Right cardiac atrium (tissue), 5 donors: ENCODE results near the gene LCE2D. TPM values are rescaled to one million over a fixed set of nuclear protein-coding genes. Genes with fewer than 3 reads are reported as not detected.
"Not testable (repeated sequence)": the region's sequence is repeated elsewhere in the genome, so short reads cannot be mapped to it uniquely, and the experiment has no call there.

Experiments
- ATAC-seq, 2 donors: fragments of 200-7000 bp; cut with Tn5 transposase; one replicate each; pipeline versions ENCODE4 v1.8.0 to v1.9.1; 2020; ENCODE audit warnings: moderate library complexity in 2 of 2, mild to moderate bottlenecking in 1 of 2
- DNase-seq, 3 donors: peaks; one replicate each; pipeline ENCODE4 v3.0.0-alpha.2; 2020
- H3K27ac ChIP-seq: one replicate; pipeline ENCODE4 v1.5.1; 2013; ENCODE audit warnings: mild to moderate bottlenecking, low read length, control low read depth, moderate library complexity
- H3K27me3 ChIP-seq: one replicate; pipeline ENCODE4 v1.6.1; 2013; ENCODE audit not compliant: control insufficient read depth, insufficient read depth
- H3K4me1 ChIP-seq: one replicate; pipeline ENCODE4 v1.6.1; 2013; ENCODE audit warnings: low read length; ENCODE audit not compliant: control insufficient read depth, insufficient read depth
- H3K4me3 ChIP-seq: one replicate; pipeline ENCODE4 v1.5.1; 2013; ENCODE audit warnings: low read length, control low read depth
- H3K9me3 ChIP-seq: one replicate; pipeline ENCODE4 v1.6.1; 2013; ENCODE audit warnings: low read length; ENCODE audit not compliant: control insufficient read depth
- WGBS: extraction: QIAGEN DNeasy Blood & Tissue Kit; methylation state at CpG from one replicate; pipeline ENCODE4 v1.1.7; 2013; 5-methylcytosine and 5-hydroxymethylcytosine counted together
- intact Hi-C, 4 donors: fragments of 100-400 bp; cut with DNase I; formaldehyde crosslinking; loops; one replicate each; pipeline versions ENCODE4 v1.11.0 to v1.14.0; 2022 to 2023
- polyA plus RNA-seq: library from polyadenylated mRNA; stranded (reverse); fragments of 200-250 nt; gene quantifications from one replicate; pipeline ENCODE4 v1.2.3, GENCODE V29; 2013
- total RNA-seq, 4 donors: library from RNA; stranded (reverse); fragmentation: NEBNext Ultra II Directional; extraction: Animal tissue kit (Norgen Biotek cat#: 25700); gene quantifications; one replicate each; pipeline ENCODE4 v1.2.1, GENCODE V29; 2021
- donor health status: healthy with polysubstance abuse.
- donor health status: DM: no; HTN: yes; CAD: no.
- donor health status: DM: no; HTN: no; CAD: no.
- donor health status: DM: no; HTN: yes; CAD: no; lungs with severe emphysema.
- donor health status: DM: yes; HTN: yes; CAD: no.

LCE2D gene
- total and polyA plus RNA-seq, 5 donors, result not detected

- DNase-seq (no peak), ATAC-seq (no peak)
- H3K4me3 ChIP-seq, result no peak overlapping the region
- H3K27me3 ChIP-seq, result no peaks in the 10 kb centered on the region
- H3K9me3 ChIP-seq, result no peaks in the 10 kb centered on the region
- WGBS, result 30% methylated on average over 10 of the region's 10 CpGs
- no peaks in the 10 kb centered on the region for H3K4me1 ChIP-seq
- intact Hi-C loops, result no loop called here
- H3K27ac ChIP-seq, result no peak overlapping the region
Measured at GRCh38 chr1:152654110-152654509, 9.1 kb upstream of the LCE2D start.

- no peak for ATAC-seq
Measured at GRCh38 chr1:152656459-152656858, 6.7 kb upstream of the LCE2D start.

GRCh38 chr1:152657677-152658076, 5.5 kb upstream of the LCE2D start:
- no peak overlapping the region for H3K27ac ChIP-seq
- WGBS, result 78% methylated on average over 4 of the region's 4 CpGs
- DNase-seq, result no peak
- no peaks in the 10 kb centered on the region for H3K27me3 ChIP-seq
- H3K4me1 ChIP-seq, result no peaks in the 10 kb centered on the region
- no peak overlapping the region for H3K4me3 ChIP-seq
- intact Hi-C loops, result no loop called here
- no peak for ATAC-seq
- H3K9me3 ChIP-seq, result no peaks in the 10 kb centered on the region

More at GRCh38 chr1:152656459-152656858, 6.7 kb upstream of the LCE2D start:
- H3K27ac ChIP-seq, result no peak overlapping the region
- no peak for DNase-seq
- 66% methylated on average over 2 of the region's 2 CpGs for WGBS
- no peaks in the 10 kb centered on the region for H3K4me1 ChIP-seq
- H3K27me3 ChIP-seq, result no peaks in the 10 kb centered on the region
- no peak overlapping the region for H3K4me3 ChIP-seq
- intact Hi-C loops, result no loop called here
- no peaks in the 10 kb centered on the region for H3K9me3 ChIP-seq

- DNase-seq, result no peak
- H3K4me1 ChIP-seq, result no peaks in the 10 kb centered on the region
- no peak for ATAC-seq
- intact Hi-C loops, result no loop called here
- WGBS, result 82% methylated on average over 3 of the region's 3 CpGs
- H3K4me3 ChIP-seq, result no peak overlapping the region
- H3K9me3 ChIP-seq, result no peaks in the 10 kb centered on the region
- H3K27me3 ChIP-seq, result no peaks in the 10 kb centered on the region
- no peak overlapping the region for H3K27ac ChIP-seq
Measured at GRCh38 chr1:152658649-152659048, 4.5 kb upstream of the LCE2D start.

- H3K9me3 ChIP-seq, H3K4me3 ChIP-seq, H3K27me3 ChIP-seq, H3K4me1 ChIP-seq, H3K27ac ChIP-seq, intact Hi-C loops, ATAC-seq, DNase-seq: not testable (repeated sequence)
- WGBS, result 86% methylated on average over 1 of the region's 1 CpG
Measured at GRCh38 chr1:152666171-152666570, 3.0 kb downstream of the LCE2D start.

- no peak for ATAC-seq
Measured at GRCh38 chr1:152667648-152668047, 4.5 kb downstream of the LCE2D start.

GRCh38 chr1:152673016-152673415, 9.8 kb downstream of the LCE2D start:
- Histone ChIP-seq H3K9me3 (no peaks in the 10 kb centered on the region), H3K27ac (no peak overlapping the region), H3K27me3 (peaks cover 2% of the 10 kb centered on the region), H3K4me3 (no peak overlapping the region), H3K4me1 (no peaks in the 10 kb centered on the region)
- 45% methylated on average over 2 of the region's 2 CpGs for WGBS
- no peak for ATAC-seq
- intact Hi-C loops, result no loop called here
- no peak for DNase-seq

More at GRCh38 chr1:152667648-152668047, 4.5 kb downstream of the LCE2D start:
- 82% methylated on average over 5 of the region's 5 CpGs for WGBS
- Histone ChIP-seq H3K27ac (no peak overlapping the region), H3K27me3 (no peaks in the 10 kb centered on the region), H3K4me3 (no peak overlapping the region), H3K9me3 (no peaks in the 10 kb centered on the region), H3K4me1 (no peaks in the 10 kb centered on the region)
- no peak for DNase-seq
- intact Hi-C loops, result no loop called here

GRCh38 chr1:152674983-152675382, 11.8 kb downstream of the LCE2D start, which contains the start of gene LCE2C:
TSS of gene LCE2C (plus strand) at chr1:152675279. CDS start at chr1:152676016, 737 bp downstream.
- 59% methylated on average over 3 of the region's 3 CpGs for WGBS
- H3K27ac ChIP-seq, intact Hi-C loops, H3K27me3 ChIP-seq, H3K4me1 ChIP-seq, H3K9me3 ChIP-seq, ATAC-seq, DNase-seq, H3K4me3 ChIP-seq: not testable (repeated sequence)

GRCh38 chr1:152679459-152679858, 16.3 kb downstream of the LCE2D start:
- Histone ChIP-seq H3K4me1 (no peaks in the 10 kb centered on the region), H3K9me3 (no peaks in the 10 kb centered on the region), H3K27me3 (peaks cover 2% of the 10 kb centered on the region), H3K4me3 (no peak overlapping the region), H3K27ac (no peak overlapping the region)
- ATAC-seq (peak in 1 of 2 donors; percentile 72), DNase-seq (no peak)
- intact Hi-C loops, result no loop called here
- 66% methylated on average over 6 of the region's 6 CpGs for WGBS

GRCh38 chr1:152681616-152682015, 18.4 kb downstream of the LCE2D start:
- Histone ChIP-seq H3K9me3 (no peaks in the 10 kb centered on the region), H3K4me1 (no peaks in the 10 kb centered on the region), H3K27ac (no peak overlapping the region), H3K27me3 (peaks cover 2% of the 10 kb centered on the region), H3K4me3 (no peak overlapping the region)
- WGBS, result 58% methylated on average over 2 of the region's 2 CpGs
- ATAC-seq (no peak), DNase-seq (no peak)
- intact Hi-C loops, result no loop called here

- H3K9me3 ChIP-seq, result no peaks in the 10 kb centered on the region
- H3K27me3 ChIP-seq, result no peaks in the 10 kb centered on the region
- no peak overlapping the region for H3K27ac ChIP-seq
- H3K4me1 ChIP-seq, result no peaks in the 10 kb centered on the region
- intact Hi-C loops, result no loop called here
- H3K4me3 ChIP-seq, result no peak overlapping the region
- no peak for DNase-seq
- no peak for ATAC-seq
Measured at GRCh38 chr1:152683846-152684245, 20.7 kb downstream of the LCE2D start.

GRCh38 chr1:152685823-152686222, 22.6 kb downstream of the LCE2D start, which contains the start of gene LCE2B:
TSS of gene LCE2B (plus strand) at chr1:152686123. CDS start at chr1:152686844, 721 bp downstream.
- H3K9me3 ChIP-seq, intact Hi-C loops, H3K27me3 ChIP-seq, H3K4me3 ChIP-seq, H3K27ac ChIP-seq, ATAC-seq, DNase-seq, H3K4me1 ChIP-seq: not testable (repeated sequence)
- WGBS, result 79% methylated on average over 4 of the region's 4 CpGs
